PC-3 (cell line): ENCODE data around the gene RPL5.

ENCODE experiments used
- EZH2phosphoT487 ChIP-seq: fragments of 300-600 bp; sonication (generic); IDR thresholded peaks from 2 replicates; pipeline ENCODE4 v1.6.1; 2018; ENCODE audit warnings: mild to moderate bottlenecking, antibody characterized with exemption, low read length, borderline replicate concordance
- TF ChIP-seq, protein P1 (sequence below): fragments of 300-600 bp; sonication (generic); conservative IDR thresholded peaks from 2 replicates; pipeline ENCODE4 v1.5.1; 2017; ENCODE audit warnings: antibody characterized with exemption, low read depth, mild to moderate bottlenecking, low read length

- no peak for TF ChIP-seq EZH2phosphoT487
- TF ChIP-seq, protein P1, sequence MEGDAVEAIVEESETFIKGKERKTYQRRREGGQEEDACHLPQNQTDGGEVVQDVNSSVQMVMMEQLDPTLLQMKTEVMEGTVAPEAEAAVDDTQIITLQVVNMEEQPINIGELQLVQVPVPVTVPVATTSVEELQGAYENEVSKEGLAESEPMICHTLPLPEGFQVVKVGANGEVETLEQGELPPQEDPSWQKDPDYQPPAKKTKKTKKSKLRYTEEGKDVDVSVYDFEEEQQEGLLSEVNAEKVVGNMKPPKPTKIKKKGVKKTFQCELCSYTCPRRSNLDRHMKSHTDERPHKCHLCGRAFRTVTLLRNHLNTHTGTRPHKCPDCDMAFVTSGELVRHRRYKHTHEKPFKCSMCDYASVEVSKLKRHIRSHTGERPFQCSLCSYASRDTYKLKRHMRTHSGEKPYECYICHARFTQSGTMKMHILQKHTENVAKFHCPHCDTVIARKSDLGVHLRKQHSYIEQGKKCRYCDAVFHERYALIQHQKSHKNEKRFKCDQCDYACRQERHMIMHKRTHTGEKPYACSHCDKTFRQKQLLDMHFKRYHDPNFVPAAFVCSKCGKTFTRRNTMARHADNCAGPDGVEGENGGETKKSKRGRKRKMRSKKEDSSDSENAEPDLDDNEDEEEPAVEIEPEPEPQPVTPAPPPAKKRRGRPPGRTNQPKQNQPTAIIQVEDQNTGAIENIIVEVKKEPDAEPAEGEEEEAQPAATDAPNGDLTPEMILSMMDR: no peak
Observed at GRCh38 chr1:92826792-92827191, 5.0 kb upstream of the RPL5 start.
